HG03060 (cell line): ENCODE data around the gene CST9.
"Not testable (repeated sequence)": the region's sequence is repeated elsewhere in the genome, so short reads cannot be mapped to it uniquely, and the experiment has no call there.

Source experiments
- ATAC-seq: cut with Tn5 transposase; IDR thresholded peaks from one replicate; pipeline ENCODE4 v1.9.1; 2021; ENCODE audit warnings: low read depth, moderate number of reproducible peaks; ENCODE audit not compliant: unreplicated experiment

CST9 gene

DNA sequence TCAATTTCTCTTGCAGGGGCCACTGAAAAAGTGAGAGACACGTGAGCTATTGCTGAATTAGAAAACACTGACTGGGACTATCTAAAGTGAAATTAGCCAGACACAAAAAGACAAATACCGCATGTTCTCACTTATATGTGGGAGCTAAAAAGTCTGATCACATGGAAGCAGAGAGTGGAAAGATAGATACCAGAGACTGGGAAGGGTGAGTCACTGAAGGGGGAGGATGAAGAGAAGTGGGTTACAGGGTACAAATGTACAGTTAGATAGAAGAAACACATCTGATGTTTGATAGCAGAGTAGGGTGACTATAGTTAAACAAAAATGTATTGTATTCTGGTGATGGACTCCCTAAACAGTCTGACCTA, 18.6 kb upstream of the CST9 start:
- ATAC-seq: no peak

GRCh38 chr20:23623666-23624323, 18.1 kb upstream of the CST9 start:
- ATAC-seq: no peak

DNA sequence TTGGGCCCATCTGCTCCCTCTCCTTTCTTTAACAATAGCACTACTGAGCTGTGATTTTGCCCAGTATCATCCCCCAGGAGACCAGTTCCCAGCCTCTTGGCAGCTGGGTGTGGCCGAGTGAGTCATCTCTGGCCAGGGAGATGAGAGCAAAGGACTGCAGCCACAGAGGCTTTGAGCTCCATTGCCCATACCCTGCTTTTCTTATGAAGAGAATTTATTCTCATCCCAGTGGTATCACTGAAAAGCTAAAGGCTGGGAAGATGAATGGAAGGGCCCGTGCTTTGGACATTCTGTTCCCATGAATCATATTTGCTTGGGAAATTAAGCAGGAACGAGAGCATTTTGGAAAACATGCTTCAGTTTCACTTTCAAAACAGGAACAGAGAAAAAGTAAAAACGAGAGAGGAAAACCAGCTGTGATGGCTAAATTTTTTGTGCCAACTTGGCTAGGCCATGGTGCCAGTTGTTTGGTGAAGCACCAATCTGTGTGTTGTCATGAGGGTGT, 17.2 kb upstream of the CST9 start:
- no peak for ATAC-seq

- not testable (repeated sequence) for ATAC-seq
These were observed 16.7 kb upstream of the CST9 start for GRCh38 chr20:23622401-23622800.

DNA sequence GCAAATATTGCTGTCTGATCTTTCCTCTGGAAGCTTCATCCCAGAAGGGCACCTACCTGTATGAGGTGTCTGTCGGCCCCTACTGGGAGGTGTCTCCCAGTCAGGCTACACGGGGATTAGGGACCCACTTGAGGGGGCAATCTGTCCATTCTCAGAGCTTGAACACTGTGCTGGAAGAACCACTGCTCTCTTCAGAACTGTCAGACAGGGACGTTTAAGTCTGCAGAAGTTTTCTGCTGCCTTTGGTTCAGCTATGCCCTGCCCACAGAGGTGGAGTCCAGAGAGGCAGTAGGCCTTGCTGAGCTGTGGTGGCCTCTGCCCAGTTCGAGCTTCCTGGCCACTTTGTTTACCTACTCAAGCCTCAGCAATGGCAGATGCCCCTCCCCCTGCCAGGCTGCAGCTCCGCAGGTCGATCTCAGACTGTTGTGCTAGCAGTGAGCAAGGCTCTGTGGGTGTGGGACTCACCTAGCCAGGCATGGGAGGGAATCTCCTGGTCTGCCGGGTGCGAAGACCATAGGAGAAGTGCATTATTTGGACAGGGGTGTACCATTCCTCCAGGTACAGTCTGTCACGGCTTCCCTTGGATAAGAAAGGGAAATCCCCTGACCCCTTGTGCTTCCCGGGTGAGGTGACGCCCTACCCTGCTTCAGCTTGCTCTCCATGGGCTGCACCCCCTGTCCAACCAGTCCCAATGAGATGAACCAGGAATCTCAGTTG, 15.1 kb upstream of the CST9 start:
- ATAC-seq: not testable (repeated sequence)

GRCh38 chr20:23614163-23614562, 8.4 kb upstream of the CST9 start:
- no peak for ATAC-seq

DNA sequence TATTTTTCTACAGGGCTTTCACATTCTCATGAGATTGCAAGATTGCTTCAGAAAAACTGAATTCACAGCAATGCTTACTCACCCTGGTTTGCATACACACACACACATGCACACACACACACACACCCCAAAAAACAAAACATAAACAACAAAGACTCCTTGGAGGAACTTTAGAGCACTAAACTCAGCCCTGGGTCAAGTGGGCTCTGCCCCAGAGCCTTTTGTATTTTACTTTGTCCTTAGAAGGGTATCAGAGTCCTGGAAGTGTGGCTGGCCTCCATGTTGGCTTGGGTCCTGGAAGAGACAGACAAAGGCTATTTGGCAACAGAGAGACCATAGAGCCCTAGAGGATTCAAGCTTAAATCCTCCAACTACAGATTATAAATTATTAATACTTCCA, 8.0 kb upstream of the CST9 start:
- ATAC-seq: no peak

GRCh38 chr20:23612396-23612795, 6.7 kb upstream of the CST9 start:
- no peak for ATAC-seq

GRCh38 chr20:23609486-23610109, 3.9 kb upstream of the CST9 start:
- no peak for ATAC-seq

- no peak for ATAC-seq
These were observed 2.6 kb upstream of the CST9 start for GRCh38 chr20:23608251-23608846.

DNA sequence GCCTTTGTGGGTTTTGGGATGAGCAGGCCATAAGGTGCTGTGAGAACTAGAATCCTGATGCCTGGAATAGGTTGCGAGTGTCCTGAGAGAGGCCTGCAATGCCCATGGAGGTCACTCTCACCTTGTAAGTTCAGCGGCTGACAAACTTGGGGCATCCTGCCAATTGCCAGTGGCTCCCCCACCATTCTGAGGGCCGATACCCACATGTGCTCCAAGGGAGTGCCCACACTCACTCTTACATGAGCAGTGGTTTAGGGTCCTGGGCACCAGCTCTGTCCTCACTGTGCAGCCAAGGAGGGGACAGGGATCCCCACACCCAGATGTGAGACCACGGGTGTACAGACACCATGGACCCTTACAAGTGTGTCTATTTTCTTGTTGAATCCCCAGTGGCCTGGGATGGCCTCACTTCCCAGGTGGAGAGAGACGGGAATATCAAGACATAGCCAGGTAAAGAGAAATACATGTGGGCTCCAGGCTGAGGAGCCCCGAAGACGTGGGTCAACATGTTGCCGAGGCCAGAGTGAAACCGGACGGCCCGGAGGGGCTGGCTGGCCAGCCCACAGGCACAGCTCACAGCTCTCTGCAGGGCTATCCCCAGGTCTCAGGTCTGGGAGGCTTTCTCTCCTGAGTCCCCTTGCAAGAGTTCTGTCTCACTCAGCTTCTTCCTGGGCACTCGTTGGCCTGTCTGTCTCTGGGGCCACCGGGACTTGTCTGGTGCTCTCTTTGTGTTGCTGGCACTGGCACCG, 2.0 kb upstream of the CST9 start:
- no peak for ATAC-seq

DNA sequence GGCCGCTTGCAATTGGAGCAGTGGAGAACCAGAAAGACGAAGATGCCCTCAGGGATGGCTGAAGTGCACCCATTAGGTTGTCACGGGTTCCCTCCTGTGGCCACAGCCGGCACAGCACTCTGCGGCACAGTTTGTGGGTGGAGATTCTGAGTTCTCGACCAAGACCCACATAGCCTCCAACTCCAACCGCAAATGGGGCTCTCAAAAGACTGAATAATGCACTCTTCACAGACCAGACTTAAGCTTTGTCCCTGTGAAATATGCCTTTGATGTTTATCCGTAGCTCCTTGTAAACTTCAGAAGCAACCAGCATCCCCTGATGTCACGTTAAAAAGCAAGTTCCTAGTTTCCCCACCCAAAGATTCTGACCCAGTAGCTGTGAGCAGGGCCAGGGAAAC, 934 bp upstream of the CST9 start:
- no peak for ATAC-seq

- no peak for ATAC-seq
These were observed 1.4 kb downstream of the CST9 start for GRCh38 chr20:23604306-23604705.

DNA sequence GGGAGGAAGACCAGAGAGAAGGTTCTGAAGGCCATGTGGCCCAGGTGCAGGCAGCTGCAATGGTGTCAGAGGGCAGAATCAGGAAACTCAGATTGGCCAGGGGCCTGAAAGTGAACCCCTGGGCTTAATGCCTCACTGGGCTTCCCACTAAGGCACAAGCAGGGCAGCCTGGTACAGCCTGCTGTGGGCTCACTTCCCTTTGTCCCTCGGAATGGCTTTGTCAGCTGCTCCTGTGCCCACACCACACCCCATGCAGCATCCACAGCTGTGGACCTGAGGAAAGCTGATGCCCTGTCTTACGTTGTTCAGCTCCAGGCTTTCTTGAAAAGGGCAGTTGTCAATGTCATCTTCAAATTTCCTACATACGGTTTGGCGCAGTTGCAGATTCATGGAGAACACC, 2.4 kb downstream of the CST9 start:
- ATAC-seq: no peak

GRCh38 chr20:23602699-23603098, 3.0 kb downstream of the CST9 start:
- no peak for ATAC-seq

DNA sequence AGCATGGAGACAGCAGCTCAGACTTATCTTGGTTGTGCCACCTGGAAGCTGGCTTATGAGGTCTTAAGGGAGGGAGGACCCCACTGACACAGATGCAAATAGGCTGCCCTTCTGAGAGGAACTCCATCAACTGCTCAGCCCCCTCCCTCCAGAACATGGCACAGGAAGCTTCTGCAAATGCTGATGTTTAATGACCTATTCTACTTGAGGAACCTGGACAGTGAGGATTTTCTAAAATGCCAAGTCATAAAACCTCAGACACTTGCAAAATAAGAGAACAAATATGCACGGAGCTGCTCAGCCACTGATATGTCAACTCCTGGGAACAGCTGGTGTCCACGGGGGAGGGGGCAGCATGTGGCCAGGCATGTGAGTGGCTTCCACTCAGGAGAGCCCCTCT, 3.5 kb downstream of the CST9 start:
- no peak for ATAC-seq

GRCh38 chr20:23601715-23602114, 4.0 kb downstream of the CST9 start:
- ATAC-seq: no peak

GRCh38 chr20:23598481-23598880, 7.2 kb downstream of the CST9 start:
- no peak for ATAC-seq

- no peak for ATAC-seq
These were observed 9.0 kb downstream of the CST9 start for GRCh38 chr20:23596579-23597250.

- no peak for ATAC-seq
These were observed 9.8 kb downstream of the CST9 start for GRCh38 chr20:23595941-23596340.
